CD4-positive, alpha-beta T cell treated with Interleukin-10 for 1 hour (primary cell): Measurements from ENCODE around the gene CCNF.
"Not testable (repeated sequence)": the region's sequence is repeated elsewhere in the genome, so short reads cannot be mapped to it uniquely, and the experiment has no call there.

Source experiments
- DNase-seq: peaks from one replicate; pipeline ENCODE4 v3.0.0-alpha.2; 2020

CCNF gene

DNA sequence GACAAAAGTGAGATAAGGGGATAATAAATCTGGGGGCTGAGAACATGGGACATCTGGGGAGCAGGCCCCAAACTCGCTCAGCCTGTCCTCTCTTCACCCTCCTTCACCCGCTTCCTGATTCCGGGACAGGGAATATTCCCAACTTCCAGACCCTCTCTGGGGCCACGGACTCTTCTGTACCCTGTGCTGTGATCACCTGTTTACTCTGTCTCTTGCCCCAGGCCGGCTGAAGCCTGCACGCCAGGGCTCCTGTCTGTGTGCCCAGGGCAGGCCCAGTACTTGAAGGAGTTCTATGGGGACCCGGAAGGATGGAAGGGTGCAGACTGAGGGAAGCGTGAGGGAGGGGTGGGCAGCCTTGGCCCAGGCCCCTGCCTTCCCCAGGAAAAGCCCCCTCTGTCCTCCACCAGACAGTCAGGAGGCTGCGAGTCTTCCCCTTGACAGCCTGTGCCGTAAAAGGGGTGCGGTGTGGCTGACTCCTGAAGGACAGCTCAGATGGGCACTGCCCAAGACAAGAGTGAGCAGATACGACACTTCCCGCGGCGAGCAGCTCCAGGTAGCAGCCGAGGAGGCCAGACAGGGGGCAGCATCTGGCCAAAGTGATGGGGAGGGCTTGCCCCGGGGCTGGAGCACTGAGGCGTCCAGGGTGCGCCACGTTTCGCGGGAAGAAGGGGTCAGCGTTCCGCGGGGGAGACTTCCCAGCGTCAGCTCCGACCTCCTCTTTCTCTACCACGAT, 1.0 kb upstream of the CCNF start:
- DNase-seq: no peak

DNA sequence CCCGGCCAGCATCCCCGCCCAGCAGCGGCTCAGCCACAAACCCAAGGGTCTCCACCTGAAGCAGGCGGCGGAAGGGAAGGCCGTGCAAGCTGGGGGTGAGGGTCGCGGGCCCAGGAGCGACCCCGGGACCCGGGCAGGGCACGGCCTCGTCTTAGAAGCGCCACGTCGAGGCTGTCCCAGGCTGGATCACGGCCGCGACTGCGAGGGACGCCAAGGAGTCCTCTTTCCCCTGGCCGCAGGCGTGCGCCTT, 538 bp upstream of the CCNF start:
- DNase-seq: no peak

DNA sequence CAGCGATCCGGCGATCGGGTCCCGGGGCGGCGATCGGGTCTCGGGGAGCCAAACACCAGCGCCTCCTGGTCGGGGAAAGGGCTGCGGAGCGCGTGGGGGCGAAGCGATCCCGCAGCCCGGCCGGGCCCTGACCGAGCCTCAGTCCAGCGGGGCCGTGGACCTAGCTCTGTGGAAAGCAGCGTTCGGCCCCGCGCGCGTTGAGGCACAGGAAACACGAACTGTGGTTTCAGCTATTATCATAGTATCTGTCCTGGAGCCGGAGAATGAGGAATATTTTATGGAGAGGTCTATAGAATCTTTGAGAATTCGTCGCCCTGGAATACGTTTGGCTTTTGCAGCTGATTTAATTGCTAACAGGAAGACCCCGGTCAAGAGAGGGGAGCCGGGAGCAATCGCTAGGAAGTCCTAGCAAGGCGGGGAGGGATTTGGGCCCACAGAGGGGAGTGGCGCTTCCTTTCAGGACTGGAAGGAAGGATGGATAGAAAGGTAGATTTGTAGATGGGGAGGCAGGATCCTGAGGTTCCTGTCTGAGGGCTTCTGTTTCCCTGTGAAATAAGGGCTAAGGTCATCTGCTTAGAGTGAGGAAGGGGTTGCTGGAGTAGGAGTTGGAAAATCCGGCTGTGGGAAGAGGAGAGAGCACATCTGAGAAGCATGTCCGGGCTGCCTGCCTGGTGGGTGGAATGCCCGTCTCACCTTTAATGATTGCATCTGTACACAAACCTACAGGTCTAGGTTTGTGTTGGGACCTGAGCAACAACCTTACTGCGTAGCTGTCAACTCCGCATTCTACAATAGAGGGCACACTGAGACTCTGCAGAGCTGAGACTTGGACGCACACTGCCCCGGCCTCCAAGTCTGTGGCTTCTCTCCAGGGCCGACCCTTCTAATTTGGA, 770 bp downstream of the CCNF start:
- DNase-seq: peak; percentile 37

DNA sequence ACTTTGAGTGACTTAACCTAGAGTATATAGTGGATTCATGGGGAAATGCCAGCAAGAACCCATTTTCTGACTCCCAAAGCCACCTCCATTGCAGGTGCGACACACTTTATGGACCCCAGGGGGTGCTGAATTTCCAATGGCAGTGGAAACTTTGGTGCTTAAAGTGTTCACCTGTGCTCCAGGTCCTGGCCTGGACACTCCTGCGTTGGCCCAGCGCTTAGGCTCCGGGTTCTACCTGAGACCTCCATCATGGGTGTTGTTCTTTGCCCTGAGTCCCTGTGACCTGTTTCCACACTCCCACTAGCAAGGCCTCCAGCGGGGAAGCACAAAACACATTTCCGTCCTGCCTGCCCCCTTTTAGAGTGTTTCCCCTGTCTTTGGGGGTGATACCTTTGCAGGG, 3.0 kb downstream of the CCNF start:
- peak; percentile 4 for DNase-seq

DNA sequence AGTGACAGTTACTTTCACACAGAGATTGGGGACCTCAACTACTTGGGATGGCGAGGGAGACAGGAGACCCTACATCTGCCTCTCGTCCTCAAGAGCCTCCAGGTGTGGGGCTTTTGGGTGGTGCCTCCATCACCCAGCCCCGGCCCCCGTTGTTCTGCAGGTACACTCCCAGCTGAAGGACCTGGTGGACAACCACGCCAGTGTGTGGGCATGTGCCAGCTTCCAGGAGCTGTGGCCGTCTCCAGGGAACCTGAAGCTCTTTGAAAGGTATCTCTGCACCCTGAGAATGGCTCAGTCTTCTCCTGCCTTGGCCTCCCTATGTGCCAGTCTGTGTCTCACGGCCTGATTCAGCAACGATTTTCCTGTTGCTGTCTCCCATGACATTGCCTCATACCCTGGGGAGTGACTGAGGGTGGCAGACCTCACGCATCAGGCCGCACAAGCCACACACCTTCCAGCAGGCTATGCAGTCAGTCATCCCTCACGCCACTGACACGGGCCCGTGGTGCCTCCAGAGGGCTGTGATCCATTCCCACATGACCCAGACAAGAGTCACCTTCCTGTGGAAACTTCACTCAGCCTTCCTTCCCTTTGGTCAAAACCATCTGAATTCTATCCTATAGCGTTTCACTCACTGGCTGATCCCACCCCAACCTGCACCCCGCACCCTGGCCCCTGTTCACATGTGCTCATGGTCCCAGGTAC, 3.7 kb downstream of the CCNF start:
- no peak for DNase-seq

DNA sequence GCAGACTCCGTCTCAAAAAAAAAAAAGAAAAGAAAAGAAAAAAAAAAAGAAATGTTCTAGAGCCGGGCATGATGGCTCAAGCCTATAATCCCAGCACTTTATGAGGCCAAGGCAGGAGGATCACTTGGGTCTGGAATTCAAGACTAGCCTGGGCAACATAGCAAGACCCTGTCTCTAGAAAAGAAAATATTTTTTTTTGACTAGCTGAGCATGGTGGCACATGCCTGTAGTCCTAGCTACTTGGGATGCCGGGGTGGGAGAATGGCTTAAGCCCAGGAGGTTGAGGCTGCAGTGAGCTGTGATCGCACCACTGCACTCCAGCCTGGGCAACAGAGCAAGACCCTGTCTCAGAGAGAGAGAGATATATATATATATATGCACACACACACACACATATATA, 6.0 kb downstream of the CCNF start:
- DNase-seq: not testable (repeated sequence)

DNA sequence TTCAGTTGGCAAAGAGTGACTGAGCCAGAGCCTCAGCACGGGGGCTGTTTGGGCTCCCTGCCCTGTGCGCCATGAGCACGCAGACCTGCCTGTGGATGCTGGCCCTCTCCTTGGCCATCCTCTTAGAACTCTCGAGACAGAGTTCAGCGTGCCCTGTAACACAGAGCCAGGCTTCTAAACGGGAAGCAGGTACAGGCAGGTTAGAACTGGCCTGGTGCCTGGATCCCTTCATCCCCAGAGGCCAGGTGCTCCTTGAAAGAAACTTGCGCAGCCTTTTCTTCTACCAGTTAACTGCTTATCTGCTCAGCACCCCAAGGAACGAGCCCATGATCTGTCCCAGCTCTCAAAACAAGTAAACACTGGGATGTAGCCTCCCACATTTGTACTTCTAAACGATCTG, 6.9 kb downstream of the CCNF start:
- no peak for DNase-seq

DNA sequence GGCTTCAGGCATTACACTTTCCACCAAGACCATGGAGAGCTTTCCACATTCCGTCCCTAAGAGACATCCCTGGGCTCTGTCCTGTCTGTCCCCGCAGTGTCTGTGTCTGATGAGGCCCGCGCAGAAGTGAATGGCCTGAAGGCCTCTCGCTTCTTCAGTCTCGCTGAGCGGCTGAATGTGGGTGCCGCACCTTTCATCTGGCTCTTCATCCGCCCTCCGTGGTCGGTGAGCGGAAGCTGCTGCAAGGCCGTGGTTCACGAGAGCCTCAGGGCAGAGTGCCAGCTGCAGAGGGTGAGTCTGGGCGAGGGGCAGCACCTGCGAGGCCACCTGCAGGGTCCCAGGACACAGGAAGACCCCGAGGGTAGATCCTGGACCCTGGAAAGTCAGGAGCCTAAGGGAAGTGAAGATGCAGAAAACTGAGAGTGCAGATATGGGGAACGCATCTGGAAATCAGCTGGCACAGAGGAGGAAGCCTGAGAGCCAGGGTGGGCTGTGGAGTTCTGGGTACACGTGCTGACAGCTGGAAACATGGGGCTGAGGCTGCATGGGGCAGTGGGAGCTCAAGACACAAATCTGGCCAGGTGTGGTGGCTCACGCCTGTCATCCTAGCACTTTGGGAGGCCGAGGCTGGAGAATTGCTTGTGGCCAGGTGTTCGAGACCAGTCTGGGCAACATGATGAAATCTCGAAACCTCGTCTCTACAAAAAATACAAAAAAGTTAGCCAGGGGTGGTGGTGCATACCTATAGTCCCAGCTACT, 8.0 kb downstream of the CCNF start:
- no peak for DNase-seq

DNA sequence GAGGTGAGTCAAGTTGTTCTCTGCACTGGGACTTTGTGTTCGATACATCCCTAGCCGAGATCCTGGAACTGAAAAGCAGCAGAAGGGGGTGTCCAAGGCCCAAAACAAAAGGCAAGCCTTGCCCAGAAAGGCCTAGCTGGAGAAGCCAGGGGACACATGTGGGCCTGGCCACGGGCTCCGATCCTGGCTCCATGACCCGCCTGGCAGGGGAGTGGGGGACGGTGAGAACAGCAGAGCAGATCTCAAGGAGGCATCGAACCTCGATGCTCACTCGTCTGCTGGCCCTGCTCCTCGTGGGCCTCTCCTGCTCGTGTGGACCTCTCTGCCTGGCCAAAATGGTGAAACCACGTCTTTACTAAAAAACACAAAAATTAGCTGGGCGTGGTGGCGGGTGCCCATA, 8.9 kb downstream of the CCNF start:
- DNase-seq: no peak

DNA sequence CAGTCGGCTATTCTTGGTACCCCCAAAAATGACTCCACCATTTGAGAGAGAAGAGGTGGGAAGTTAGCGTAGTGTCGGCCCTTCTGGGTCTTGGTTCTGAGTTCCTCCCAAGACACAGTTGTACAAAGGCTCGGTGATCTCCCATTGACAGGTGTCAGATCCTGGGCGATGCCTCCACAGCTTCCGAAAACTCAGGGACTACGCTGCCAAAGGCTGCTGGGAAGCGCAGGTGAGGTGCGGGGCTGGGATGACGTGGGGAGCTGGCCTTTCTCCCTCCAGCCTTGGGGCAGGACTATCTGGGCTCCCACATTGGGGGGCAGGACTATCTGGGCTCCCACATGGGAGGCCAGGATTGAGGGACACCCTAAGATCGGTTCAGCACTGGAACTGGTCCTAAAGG, 10.4 kb downstream of the CCNF start:
- no peak for DNase-seq

DNA sequence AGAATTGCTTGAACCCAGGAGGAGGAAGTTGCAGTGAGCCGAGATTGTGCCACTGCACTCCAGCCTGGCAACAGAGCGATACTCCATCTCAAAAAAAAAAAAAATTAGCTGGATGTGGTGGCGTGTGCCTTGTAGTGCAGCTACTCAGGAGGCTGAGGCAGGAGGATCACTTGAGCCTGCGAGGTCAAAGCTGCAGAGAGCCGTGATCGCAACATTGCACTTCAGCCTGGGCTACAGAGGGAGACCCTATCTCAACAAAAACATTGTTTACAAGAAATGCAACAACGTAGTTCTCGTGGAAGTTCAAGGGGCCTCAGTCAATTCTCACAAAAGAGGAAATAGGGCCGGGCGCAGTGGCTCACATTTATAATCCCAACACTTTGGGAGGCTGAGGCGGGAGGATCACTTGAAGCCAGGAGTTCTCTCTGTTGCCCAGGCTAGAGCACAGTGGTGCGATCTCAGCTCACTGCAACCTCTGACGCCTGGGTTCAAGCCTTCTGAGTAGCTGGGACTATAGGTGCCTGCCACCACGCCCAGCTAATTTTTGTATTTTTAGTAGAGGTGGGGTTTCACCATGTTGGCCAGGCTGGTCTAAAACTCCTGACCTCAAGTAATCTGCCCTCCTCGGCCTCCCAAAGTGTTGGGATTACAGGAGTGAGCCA, 12.0 kb downstream of the CCNF start:
- DNase-seq: not testable (repeated sequence)

DNA sequence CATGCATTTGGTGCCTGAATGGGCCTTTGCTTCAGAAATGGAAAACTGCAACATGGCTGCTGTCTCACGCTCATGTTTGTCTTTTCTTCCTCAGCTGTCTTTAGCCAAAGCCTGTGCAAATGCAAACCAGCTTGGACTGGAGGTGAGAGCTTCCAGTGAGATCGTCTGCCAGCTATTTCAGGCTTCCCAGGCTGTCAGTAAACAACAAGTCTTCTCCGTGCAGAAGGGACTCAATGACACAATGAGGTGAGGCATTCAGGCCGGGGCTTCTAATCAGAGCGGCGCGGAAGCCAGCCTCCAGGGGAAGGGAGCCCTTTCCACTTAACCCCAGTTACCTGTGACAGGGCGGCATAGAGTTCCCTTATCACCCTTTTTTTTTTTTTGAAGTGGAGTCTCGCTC, 14.3 kb downstream of the CCNF start:
- no peak for DNase-seq

DNA sequence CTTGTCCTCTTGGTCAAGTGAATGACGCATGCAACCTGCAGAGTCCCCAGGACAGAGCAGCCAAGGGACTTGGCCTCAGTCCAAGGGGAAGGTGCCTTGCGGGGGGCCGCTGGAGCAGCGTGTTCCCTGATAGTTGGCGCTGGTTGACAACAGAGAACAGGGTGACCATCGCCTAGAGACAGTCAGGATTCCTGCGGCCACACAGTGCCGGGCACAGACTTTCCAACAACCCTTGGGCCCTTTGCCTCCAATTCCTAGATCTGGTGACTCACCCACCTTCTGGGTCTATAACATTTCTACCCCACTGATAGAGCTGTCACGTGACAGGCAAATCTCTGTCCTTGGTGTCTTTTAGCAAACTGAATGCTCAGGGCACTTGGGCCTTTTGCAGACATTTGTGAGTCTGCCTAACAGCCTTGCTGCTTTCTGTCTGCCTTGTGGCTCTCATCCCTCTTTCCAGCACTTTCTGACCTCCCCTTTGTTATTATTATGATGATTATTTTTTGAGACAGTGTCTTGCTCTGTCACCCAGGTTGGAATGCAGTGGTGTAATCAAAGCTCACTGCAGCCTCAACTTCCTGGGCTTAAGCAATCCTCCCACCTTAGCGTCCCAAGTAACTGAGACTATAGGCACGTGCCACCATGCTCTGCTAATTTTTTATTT, 18.8 kb downstream of the CCNF start:
- no peak for DNase-seq

DNA sequence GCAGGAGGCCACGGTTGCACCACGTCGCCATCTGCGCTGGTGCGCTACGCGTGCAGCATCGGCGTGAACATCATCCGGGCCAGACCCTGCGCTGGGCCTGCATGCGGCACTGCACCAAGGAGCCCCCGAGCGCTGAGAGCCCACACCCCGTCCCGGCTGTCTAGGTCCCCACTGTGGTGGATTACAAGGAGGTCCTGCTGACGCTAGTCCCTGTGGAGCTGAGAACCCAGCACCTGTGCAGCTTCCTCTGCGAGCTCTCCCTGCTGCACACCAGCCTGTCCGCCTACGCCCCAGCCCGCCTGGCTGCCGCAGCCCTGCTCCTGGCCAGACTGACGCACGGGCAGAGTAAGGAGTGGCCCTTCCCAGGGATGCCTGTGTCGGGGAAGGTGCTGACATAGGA, 19.9 kb downstream of the CCNF start:
- no peak for DNase-seq

DNA sequence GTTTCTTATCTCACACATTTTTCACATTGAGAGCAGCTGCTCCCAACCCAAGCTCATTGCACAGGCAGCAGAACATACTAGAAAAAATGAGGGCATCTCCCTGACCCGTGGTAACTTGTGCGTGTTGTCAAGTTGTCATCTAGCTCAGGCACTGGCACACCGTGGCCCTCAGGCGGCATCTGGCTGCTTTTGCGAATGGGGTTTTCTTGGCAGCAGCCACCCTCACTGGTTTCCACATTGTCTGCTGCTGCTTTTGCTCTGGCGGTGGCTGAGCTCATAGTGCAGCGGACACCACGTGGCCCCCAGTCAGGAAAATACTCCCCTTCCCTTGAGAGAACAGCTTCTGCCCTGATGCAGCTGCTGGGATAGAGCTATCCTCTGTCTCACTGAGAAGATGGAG, 21.3 kb downstream of the CCNF start:
- no peak for DNase-seq

DNA sequence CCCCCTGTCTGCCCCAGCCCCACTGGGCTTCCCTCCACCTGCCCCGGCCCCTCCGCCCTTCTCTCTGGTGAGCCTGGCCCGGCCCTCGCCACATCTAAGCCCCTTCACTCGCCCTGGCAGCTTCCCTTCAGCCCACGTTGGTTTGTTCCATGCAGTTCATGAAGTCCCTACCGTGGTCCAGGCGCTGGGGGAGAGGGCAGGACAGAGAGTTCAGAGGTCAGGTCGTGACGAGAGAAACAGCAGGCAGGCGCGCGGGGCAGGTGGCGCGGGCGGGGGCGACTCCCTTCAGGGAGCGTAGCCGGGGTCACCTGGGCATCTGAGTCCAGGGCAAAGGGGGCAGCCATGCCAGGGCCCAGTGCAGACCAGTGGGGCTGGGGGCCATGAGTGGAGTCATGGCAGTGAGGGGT, 21.7 kb downstream of the CCNF start:
- no peak for DNase-seq

DNA sequence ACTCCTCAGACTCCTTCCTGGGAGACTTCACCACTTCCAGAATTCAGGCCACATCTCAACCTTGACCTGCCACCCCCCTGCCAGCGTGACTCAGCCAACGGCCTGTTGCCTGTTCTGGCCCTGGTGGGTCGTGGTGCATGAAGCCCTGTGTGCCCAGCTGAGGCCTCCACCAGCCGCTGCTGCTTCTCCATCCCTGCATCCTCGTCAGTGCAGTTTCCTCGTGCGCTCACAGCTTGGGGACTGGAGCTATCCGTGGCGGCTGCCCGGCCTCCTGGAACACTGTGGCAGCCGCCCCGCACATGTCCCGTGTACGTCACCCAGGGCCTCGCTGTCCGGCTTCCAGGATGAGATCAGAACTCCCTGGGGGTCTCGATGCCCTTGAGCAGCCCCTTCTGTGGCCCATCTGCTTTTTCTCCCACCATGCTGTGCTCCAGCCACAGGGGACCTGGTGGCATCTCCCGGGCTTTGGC, 22.6 kb downstream of the CCNF start:
- no peak for DNase-seq

DNA sequence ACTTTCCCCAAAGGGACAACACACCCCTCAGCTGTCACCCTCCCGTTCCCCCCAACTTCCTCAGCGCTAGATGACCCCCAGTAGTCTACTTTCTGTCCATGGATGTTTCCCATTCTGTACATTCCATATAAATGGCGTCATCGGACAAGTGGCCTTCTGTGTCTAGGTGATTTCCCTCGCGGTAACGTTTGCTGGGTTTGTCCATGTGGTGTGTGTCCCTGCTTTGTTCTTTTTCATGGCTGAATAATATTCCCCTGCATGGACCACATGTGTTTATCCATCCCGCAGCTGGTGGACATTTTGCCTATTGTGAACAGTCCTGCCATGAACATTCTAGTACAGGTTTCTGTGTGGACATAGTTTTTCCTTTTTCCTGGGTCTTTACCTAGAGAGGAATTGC, 23.4 kb downstream of the CCNF start:
- DNase-seq: no peak

DNA sequence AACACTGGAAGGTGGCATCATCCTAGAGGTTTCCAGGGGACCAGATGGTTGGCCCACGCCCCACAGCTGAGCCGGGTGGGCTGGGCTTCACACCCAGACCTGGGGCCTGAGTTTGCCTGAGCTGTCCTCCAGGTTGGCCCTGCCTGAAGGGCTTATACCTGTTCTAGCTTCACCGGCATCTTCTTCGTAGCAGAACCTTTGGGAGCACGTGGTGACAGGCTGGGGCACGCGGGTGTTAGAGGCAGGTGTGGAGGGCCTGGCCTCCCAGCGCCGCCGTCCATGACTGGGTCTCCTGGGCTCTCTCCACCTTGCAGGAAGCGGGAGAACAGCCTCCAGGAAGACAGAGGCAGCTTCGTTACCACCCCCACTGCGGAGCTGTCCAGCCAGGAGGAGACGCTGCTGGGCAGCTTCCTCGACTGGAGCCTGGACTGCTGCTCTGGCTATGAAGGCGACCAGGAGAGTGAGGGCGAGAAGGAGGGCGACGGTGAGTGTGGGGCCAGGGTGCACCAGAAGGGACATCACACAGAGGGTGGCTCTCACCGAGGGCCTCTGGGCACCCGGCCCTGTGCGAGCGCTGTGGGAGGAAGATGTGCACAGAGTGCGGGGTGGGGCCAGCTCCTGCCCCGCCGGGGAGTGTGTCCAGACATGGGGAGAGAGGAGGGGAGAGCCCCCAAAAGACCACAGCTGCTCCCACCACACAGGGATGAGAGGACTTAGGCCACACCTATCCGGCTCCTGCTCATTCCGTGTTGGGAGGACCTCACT, 26.0 kb downstream of the CCNF start:
- DNase-seq: no peak

DNA sequence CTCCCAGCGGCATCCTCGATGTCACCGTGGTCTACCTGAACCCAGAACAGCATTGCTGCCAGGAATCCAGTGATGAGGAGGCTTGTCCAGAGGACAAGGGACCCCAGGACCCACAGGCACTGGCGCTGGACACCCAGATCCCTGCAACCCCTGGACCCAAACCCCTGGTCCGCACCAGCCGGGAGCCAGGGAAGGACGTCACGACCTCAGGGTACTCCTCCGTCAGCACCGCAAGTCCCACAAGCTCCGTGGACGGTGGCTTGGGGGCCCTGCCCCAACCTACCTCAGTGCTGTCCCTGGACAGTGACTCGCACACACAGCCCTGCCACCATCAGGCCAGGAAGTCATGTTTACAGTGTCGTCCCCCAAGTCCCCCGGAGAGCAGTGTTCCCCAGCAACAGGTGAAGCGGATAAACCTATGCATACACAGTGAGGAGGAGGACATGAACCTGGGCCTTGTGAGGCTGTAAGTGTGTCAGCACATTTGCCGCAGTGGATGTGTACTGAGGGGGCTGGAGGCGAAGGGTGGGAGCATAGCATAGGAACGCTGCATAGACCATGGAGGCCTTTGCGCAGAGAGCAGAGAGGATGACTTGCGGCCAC, 27.4 kb downstream of the CCNF start:
- no peak for DNase-seq

DNA sequence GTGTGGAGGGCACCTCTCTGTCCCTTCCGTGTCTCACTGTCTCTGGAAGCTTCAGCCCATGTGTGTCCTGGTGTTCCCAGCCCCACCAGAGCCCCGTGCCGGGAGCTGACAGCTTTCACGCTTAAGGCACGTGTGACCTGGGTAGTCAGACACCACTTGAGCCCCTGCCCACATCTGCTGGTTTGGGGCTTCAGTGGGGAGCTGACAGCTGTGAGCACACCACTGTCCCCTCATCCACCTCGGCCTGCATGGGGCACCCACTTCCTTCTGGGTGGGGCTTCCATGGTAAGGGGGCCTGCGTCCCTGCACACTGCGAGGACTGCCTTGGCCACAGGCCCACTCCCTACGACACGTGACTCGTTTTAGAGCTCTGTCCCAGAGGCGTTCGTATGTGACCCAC, 28.0 kb downstream of the CCNF start:
- no peak for DNase-seq
